HUES64 (cell line): ENCODE measurements around the gene KCNAB2.

Experiments used
- H3K27ac ChIP-seq: 2 replicates; pipeline ENCODE4 v1.7.0; 2013; ENCODE audit warnings: low read depth, low read length, inconsistent platforms
- H3K27me3 ChIP-seq: 2 replicates; pipeline ENCODE4 v1.6.1; 2013; ENCODE audit warnings: mild to moderate bottlenecking, low read length; ENCODE audit not compliant: insufficient read depth
- H3K36me3 ChIP-seq: 2 replicates; pipeline ENCODE4 v1.6.1; 2013; ENCODE audit warnings: mild to moderate bottlenecking, low read length; ENCODE audit not compliant: insufficient read depth
- H3K4me1 ChIP-seq: 2 replicates; pipeline ENCODE4 v1.6.1; 2013; ENCODE audit warnings: mild to moderate bottlenecking, low read length, moderate library complexity; ENCODE audit not compliant: insufficient read depth
- H3K4me3 ChIP-seq: 2 replicates; pipeline ENCODE4 v1.5.1; 2013; ENCODE audit warnings: mild to moderate bottlenecking, low read length, moderate library complexity
- H3K9ac ChIP-seq: 2 replicates; pipeline ENCODE4 v1.6.1; 2013; ENCODE audit warnings: mild to moderate bottlenecking, low read depth, low read length
- H3K9me3 ChIP-seq: 2 replicates; pipeline ENCODE4 v1.6.1; 2013; ENCODE audit warnings: low read depth, low read length; ENCODE audit not compliant: insufficient read depth
- WGBS: fragments of 150-250, 120-280 bp; methylation state at CpG from one replicate; pipeline ENCODE4 v1.1.7; 2013; ENCODE audit warnings: missing lambda C conversion rate; 5-methylcytosine and 5-hydroxymethylcytosine counted together

KCNAB2 gene

DNA sequence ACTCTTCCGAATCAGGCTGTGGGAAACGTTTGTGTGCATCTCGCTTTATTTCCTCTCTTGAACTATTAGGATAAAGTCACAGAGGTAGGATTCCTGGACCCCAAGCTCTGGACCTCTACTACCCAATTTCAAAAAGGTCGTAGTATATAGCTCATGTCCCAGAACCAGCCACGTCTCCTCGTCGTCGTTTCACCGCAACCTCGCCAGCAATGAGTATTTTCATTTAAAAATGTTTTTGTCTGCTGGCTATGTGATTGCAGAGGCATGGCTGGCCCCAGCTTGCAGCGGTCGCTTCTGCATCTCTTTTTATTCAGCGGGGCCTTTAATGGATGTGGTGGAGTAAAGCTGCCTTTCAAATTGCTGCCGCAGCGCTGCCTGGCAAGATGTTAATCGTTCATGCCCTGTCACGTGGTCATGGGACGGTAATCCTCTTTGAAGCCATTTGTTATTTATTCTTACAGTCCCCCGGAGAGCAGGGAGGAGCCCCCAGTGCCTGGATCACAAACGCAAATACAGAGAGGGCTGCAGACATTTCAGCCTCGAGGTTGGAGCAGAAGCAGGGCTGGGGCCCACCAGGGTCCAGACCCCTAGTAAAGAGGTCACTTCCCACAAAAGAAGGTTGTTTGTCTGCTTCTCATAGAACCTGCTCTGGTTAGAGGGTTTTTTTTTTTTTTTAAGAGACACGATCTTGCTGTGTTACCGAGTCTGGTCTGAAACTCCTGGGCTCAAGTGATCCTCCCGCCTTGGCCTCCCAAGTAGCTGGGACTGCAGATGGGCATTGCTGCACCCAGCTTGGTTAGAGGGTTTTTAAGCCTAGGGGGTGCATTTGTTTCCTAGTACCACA is 41.9 kb upstream of the KCNAB2 start:
- 22% methylated on average over 24 of the region's 24 CpGs for WGBS
- Histone ChIP-seq H3K9ac (no peak overlapping the region), H3K36me3 (no peaks in the 10 kb centered on the region), H3K9me3 (no peaks in the 10 kb centered on the region), H3K27ac (no peak overlapping the region), H3K27me3 (peaks cover 12% of the 10 kb centered on the region), H3K4me1 (peaks cover 13% of the 10 kb centered on the region), H3K4me3 (no peak overlapping the region)

DNA sequence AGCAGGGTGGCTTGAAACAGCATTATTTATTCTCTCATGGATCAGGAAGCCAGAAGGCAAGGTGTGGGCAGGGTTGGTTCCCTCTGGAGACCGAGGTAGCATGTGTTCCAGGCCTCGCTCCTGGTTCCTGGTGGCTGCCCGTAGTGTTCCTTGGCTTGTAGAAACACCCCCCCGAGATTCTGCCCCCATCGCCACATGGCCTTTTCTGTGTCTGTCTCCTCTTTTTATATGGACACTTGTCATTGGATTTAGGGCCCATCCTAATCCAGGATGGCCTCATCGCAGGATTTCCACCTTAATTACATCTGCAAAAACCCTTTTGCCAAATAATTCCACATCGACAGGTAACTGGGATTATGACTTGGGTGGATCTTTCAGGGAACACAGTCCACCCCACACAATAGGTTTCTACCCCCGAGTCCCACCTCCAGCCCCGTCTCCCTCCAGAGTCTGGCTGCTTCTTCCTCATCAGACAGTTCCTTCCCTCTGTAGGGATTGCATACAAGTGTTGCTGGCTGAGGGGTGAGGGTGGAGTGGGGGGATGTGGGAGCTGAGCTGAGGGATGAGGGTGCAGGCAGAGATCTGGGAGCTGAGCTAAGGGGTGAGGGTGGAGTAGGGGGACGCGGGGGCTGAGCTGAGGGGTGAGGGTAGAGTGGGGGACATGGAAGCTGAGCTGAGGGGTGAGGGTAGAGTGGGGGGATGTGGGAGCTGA is 41.1 kb upstream of the KCNAB2 start:
- Histone ChIP-seq H3K36me3 (no peaks in the 10 kb centered on the region), H3K9me3 (no peaks in the 10 kb centered on the region), H3K4me3 (no peak overlapping the region), H3K4me1 (peaks cover 13% of the 10 kb centered on the region), H3K9ac (no peak overlapping the region), H3K27me3 (peaks cover 12% of the 10 kb centered on the region), H3K27ac (no peak overlapping the region)
- WGBS = 84% methylated on average over 10 of the region's 11 CpGs

DNA sequence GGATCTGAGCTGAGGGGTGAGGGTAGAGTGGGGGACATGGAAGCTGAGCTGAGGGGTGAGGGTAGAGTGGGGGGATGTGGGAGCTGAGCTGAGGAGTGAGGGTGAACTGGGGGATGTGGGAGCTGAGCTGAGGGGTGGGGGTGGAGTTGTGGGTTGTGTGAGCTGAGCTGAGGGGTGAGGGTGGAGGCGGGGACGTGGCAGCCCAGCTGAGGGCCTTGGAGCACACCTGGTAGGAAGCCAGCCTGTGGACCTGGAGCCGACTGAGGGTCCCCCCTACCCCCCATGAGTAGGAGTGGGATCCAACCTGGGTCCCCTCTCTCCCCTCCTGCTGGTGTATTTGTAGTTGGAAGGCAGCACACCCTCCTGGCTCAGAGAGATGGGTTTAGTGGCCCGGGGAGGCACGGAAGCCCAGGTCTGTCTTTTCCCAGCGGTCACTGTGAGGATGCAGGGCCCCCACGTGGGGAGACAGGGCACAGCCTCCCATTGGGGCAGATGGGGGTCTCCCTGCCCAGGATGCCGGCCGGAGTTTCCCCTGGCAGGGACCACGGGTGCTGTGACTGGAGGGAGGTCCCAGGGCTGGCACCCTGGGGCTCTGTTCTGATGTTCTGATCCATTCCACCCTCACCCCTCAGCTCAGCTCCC is 40.3 kb upstream of the KCNAB2 start:
- H3K9ac ChIP-seq = no peak overlapping the region
- H3K4me3 ChIP-seq = no peak overlapping the region
- 87% methylated on average over 7 of the region's 10 CpGs for WGBS
- H3K27ac ChIP-seq = no peak overlapping the region
- no peaks in the 10 kb centered on the region for H3K9me3 ChIP-seq
- peaks cover 13% of the 10 kb centered on the region for H3K4me1 ChIP-seq
- no peaks in the 10 kb centered on the region for H3K36me3 ChIP-seq
- peaks cover 12% of the 10 kb centered on the region for H3K27me3 ChIP-seq

DNA sequence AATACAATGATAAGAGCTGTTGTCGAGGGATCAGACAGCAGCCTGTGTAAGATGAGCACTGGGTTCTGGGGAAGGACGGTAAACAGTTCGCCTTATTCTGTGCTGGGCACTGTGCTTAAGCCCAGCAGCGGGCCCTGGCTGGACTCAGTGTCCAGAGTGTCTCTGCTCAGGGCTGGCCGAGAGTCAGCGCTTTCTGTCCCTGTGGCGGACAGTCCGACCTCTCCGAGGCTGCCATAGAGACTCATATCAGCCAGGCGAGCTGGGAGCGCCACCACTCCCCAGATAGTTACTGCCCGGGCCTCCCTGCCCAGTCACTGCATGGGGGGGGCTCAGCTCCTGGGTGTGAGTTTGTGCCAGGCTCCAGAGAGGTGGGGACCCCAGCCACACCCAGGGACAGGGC is 38.8 kb upstream of the KCNAB2 start:
- H3K27me3 ChIP-seq = peaks cover 12% of the 10 kb centered on the region
- 93% methylated on average over 12 of the region's 12 CpGs for WGBS
- no peaks in the 10 kb centered on the region for H3K9me3 ChIP-seq
- no peaks in the 10 kb centered on the region for H3K36me3 ChIP-seq
- H3K4me3 ChIP-seq = no peak overlapping the region
- H3K4me1 ChIP-seq = peaks cover 13% of the 10 kb centered on the region
- no peak overlapping the region for H3K27ac ChIP-seq
- no peak overlapping the region for H3K9ac ChIP-seq

DNA sequence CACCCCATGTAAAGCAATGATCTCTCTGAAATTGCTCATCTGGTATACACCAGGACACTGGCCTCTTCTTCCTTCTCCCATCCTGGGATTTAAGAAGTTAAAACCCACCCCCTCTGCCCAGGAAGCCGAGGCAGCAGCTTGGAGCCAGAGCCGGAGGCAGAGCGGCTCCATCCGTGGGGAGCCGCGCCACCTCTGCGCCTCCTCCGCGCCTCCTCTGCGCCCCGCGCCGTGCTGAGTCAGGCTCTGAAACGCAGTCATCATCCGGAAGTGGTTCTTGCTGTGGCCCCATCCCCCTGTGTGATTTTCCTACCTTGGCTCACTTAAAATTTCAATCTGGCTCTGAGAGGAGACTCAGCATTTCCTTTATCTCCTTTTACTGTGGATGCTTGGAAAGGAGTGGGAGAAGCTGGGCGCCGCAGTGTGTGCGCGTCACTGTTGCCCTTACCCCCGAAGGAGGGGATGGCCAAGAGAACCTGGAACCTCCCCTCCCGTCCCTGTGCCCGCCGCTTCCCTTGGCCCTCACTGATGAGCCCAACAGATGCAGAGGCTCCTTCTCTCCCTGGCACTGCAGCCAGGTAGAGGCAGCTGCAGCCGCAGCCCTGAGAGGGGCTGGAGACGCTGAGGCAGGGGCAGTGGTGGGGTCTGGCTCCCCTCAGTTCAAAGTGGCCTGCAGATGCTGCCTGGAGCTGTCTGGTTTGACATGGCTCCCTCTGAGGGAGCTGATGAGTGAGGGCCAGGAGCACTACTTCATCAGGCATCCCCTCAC is 38.2 kb upstream of the KCNAB2 start:
- Histone ChIP-seq H3K9me3 (no peaks in the 10 kb centered on the region), H3K4me1 (peaks cover 13% of the 10 kb centered on the region), H3K27me3 (peaks cover 9% of the 10 kb centered on the region), H3K27ac (no peak overlapping the region), H3K9ac (no peak overlapping the region), H3K4me3 (no peak overlapping the region), H3K36me3 (no peaks in the 10 kb centered on the region)
- WGBS = 90% methylated on average over 25 of the region's 25 CpGs

DNA sequence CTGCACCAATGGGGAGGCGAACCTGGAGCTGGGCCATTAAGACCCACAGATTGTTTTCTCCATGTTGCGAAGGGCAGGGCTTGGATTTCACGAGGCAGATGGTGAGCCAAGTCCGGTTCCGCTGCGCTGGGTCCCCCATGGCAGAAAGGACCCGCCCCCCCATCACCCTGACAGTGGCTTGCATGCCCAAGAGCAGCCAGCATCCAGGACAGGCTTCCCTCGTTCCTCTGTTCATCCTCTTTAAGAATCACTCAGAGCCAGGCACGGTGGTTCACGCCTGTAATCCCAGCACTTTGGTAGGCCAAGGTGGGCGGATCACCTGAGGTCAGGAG is 37.6 kb upstream of the KCNAB2 start:
- no peaks in the 10 kb centered on the region for H3K9me3 ChIP-seq
- peaks cover 13% of the 10 kb centered on the region for H3K4me1 ChIP-seq
- no peak overlapping the region for H3K27ac ChIP-seq
- WGBS = 93% methylated on average over 11 of the region's 11 CpGs
- peaks cover 9% of the 10 kb centered on the region for H3K27me3 ChIP-seq
- no peak overlapping the region for H3K9ac ChIP-seq
- H3K4me3 ChIP-seq = no peak overlapping the region
- H3K36me3 ChIP-seq = no peaks in the 10 kb centered on the region

DNA sequence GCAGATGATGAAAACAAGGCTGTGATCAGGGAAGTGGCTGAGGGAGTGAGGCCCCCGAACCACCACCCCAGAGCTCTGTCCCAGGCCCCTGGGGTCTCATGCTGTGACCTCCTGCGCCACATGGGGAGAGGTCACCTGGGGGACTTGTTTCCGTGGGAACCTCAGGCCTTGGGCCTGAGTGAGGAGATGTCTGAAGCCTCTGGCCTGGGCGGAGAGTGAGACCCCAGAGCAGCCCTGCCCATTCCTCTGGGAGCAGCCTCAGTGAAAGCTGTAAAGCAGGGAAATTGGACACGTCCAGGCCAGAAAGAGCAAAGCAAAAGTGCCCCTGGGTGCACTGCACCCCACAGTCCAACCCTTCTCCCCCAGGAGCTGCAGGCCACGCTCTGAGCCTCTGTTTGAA is 37.0 kb upstream of the KCNAB2 start:
- Histone ChIP-seq H3K36me3 (no peaks in the 10 kb centered on the region), H3K4me1 (peaks cover 6% of the 10 kb centered on the region)
- WGBS = 76% methylated on average over 6 of the region's 6 CpGs

DNA sequence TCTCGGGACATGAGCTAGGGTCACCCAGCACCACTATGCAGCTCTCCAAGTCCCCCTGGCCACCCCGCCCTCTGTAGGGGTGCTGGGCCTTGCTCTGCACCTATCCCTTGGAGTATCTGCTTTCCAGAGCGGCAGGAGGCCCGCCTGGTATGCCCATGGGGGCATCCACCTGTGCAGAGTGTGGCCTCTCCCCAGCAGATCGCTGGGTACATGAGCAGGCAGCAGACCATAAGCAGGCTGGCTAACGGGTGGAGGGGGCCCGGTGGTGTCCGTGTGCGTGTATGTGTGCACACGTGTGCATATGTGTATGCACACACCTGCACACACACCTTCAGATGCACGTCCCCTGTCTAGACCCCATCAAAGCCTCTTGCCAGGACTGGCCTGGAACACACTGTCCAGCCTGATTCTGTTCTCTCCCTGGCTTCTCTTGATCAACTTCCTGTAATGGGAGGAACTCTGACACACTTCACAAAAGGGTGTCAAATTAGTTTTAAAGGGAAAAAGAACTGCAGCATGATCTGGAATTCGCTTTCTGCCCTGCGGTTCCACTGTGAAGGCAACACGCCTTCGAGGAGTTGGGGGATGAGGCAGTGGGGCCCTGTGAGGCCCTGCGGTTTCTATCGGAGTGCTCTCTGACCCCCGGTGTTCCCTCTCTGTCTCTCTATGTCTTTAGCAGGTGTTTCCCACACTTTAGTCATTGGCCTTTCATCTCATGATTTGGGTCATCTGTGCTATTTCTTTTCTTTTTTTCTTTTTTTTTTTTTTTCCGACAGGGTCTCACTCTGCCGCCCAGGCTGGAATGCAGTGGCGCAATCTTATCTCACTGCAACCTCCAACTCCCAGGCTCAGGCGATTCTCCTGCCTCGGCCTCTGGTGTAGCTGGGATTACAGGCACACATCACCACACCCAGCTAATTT is 36.3 kb upstream of the KCNAB2 start:
- Histone ChIP-seq H3K36me3 (no peaks in the 10 kb centered on the region), H3K27me3 (no peaks in the 10 kb centered on the region; the same call in 1 of the 2 replicates), H3K27ac (no peak overlapping the region), H3K9ac (no peak overlapping the region), H3K4me1 (no peaks in the 10 kb centered on the region), H3K9me3 (no peaks in the 10 kb centered on the region), H3K4me3 (no peak overlapping the region)
- 91% methylated on average over 23 of the region's 23 CpGs for WGBS

More for the DNA sequence above, 37.0 kb upstream of the KCNAB2 start:
- Histone ChIP-seq H3K9ac (no peak overlapping the region), H3K4me3 (no peak overlapping the region), H3K9me3 (no peaks in the 10 kb centered on the region), H3K27me3 (peaks cover 2% of the 10 kb centered on the region; the same call in 1 of the 2 replicates), H3K27ac (no peak overlapping the region)

DNA sequence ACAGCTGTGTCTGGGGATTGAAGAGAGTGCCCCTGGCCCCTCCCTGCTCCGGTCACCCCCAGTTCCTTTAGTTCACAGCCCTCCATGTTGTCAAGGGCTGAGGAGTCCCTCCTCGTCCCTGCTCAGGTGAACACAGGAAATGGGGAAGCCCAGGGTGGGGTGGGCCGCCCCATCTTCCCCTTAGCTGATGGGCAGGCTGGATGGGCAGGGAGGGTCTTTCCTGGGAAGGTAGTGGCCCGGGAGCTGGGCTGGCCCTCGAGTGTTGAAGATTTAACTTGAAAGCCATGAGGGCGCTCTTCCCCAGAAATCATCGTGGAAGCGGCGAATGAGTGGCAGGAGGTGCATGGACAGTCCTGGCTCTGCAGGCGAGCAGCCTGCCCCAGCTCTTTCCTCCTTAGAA is 35.1 kb upstream of the KCNAB2 start:
- H3K4me1 ChIP-seq = no peaks in the 10 kb centered on the region
- no peaks in the 10 kb centered on the region for H3K9me3 ChIP-seq
- no peaks in the 10 kb centered on the region for H3K36me3 ChIP-seq
- no peaks in the 10 kb centered on the region for H3K27me3 ChIP-seq
- 83% methylated on average over 10 of the region's 10 CpGs for WGBS
- no peak overlapping the region for H3K4me3 ChIP-seq
- no peak overlapping the region for H3K9ac ChIP-seq
- no peak overlapping the region for H3K27ac ChIP-seq

DNA sequence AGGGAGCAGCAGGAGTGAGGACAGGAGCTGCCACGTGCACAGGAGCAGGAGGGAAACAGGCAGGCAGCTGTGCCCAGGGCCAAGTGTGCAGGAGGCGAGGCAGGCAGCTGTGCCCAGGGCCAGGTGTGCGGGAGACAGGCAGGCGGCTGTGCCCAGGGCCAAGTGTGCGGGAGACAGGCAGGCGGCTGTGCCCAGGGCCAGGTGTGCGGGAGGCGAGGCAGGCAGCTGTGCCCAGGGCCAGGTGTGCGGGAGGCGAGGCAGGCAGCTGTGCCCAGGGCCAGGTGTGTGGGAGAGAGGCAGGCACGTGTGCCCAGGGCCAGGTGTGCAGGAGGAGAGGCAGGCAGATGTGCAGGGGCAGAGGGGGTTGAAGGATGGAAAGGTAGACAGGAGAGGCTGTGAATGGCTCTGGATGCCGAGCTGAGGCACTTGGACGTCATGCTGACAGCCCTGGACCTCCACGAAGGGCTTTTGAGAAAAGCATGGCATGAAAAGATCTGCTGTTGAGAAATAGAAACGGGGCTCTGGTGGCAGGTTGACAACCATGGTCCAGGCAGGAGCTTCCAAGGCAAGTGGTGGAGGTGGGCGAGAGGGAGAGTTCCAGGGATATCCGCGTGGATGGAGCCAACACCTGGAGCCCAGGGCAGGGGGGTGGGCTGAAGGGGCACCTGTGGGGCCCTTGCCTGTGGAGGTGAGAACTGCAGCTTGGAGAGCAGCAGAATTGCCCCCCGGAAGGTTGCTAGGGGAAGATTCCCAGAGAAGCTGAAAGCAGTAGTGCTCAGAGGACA is 34.3 kb upstream of the KCNAB2 start:
- Histone ChIP-seq H3K4me1 (no peaks in the 10 kb centered on the region), H3K9ac (no peak overlapping the region), H3K27ac (no peak overlapping the region), H3K4me3 (no peak overlapping the region), H3K27me3 (no peaks in the 10 kb centered on the region), H3K36me3 (no peaks in the 10 kb centered on the region), H3K9me3 (no peaks in the 10 kb centered on the region)
- 92% methylated on average over 19 of the region's 19 CpGs for WGBS
